ENCODE results near the gene DTNA.

The DTNA gene

GRCh38 chr18:34779112-34779511 lies 69.0 kb downstream of the DTNA start:
- no peak for TF ChIP-seq EZH2 (optimal IDR thresholded peaks at IDR 0.05; ENCODE audit: low read depth, low read length)
- TF ChIP-seq EZH2phosphoT487 (IDR thresholded peaks at IDR 0.05; ENCODE audit: low read length) = no peak
- TF ChIP-seq CTCF (IDR thresholded peaks at IDR 0.05; ENCODE audit: low read length) = no peak
- Histone ChIP-seq H3K9ac (ENCODE audit: low read length) (no peak overlapping the region), H3K9me2 (replicated peaks; ENCODE audit: insufficient read depth, low read length) (no peaks in the 10 kb centered on the region), H3K4me2 (ENCODE audit: low read depth, low read length) (no peak overlapping the region), H3F3A (ENCODE audit: insufficient read depth, low read length) (no peaks in the 10 kb centered on the region), H3K79me2 (ENCODE audit: low read length) (no peaks in the 10 kb centered on the region), H3K27me3 (replicated peaks; ENCODE audit: insufficient read depth, low read length) (no peaks in the 10 kb centered on the region), H3K9me3 (replicated peaks; ENCODE audit: insufficient read depth, low read length) (no peaks in the 10 kb centered on the region), H3K4me3 (ENCODE audit: low read length) (no peak overlapping the region), H4K20me1 (ENCODE audit: insufficient read depth, low read length) (no peaks in the 10 kb centered on the region), H3K27ac (ENCODE audit: low read length) (no peak overlapping the region), H3K36me3 (replicated peaks; ENCODE audit: insufficient read depth, low read length) (no peaks in the 10 kb centered on the region), H2AFZ (ENCODE audit: low read length) (no peak overlapping the region), H3K4me1 (ENCODE audit: low read length) (peaks cover under 1% of the 10 kb centered on the region; the same call in 1 of the 2 replicates)
- DNase-seq = no peak

- H3K4me1 ChIP-seq (ENCODE audit: low read length) = no peaks in the 10 kb centered on the region
- H3K36me3 ChIP-seq (replicated peaks; ENCODE audit: insufficient read depth, low read length) = no peaks in the 10 kb centered on the region
- H3K79me2 ChIP-seq (ENCODE audit: low read length) = no peaks in the 10 kb centered on the region
- TF ChIP-seq EZH2 (optimal IDR thresholded peaks at IDR 0.05; ENCODE audit: low read depth, low read length) (no peak), EZH2phosphoT487 (IDR thresholded peaks at IDR 0.05; ENCODE audit: low read length) (no peak), CTCF (IDR thresholded peaks at IDR 0.05; ENCODE audit: low read length) (no peak)
- H3K4me2 ChIP-seq (ENCODE audit: low read depth, low read length) = no peak overlapping the region
- H3F3A ChIP-seq (ENCODE audit: insufficient read depth, low read length) = no peaks in the 10 kb centered on the region
- no peak for DNase-seq
- no peaks in the 10 kb centered on the region for H3K27me3 ChIP-seq (replicated peaks; ENCODE audit: insufficient read depth, low read length)
- no peaks in the 10 kb centered on the region for H3K9me2 ChIP-seq (replicated peaks; ENCODE audit: insufficient read depth, low read length)
- no peaks in the 10 kb centered on the region for H3K9me3 ChIP-seq (replicated peaks; ENCODE audit: insufficient read depth, low read length)
- no peaks in the 10 kb centered on the region for H4K20me1 ChIP-seq (ENCODE audit: insufficient read depth, low read length)
- no peak overlapping the region for H3K4me3 ChIP-seq (ENCODE audit: low read length)
- H3K9ac ChIP-seq (ENCODE audit: low read length) = no peak overlapping the region
- H3K27ac ChIP-seq (ENCODE audit: low read length) = no peak overlapping the region
- no peak overlapping the region for H2AFZ ChIP-seq (ENCODE audit: low read length)
Observed at GRCh38 chr18:34780856-34781255, 70.8 kb downstream of the DTNA start.

GRCh38 chr18:34783501-34783900 lies 73.4 kb downstream of the DTNA start:
- no peaks in the 10 kb centered on the region for H3K27me3 ChIP-seq (replicated peaks; ENCODE audit: insufficient read depth, low read length)
- 0 out of 2 replicates have a peak overlapping the region, but pooled peaks have one; percentile 4 for H3K4me2 ChIP-seq (ENCODE audit: low read depth, low read length)
- H3F3A ChIP-seq (ENCODE audit: insufficient read depth, low read length) = no peaks in the 10 kb centered on the region
- H3K36me3 ChIP-seq (replicated peaks; ENCODE audit: insufficient read depth, low read length) = no peaks in the 10 kb centered on the region
- H3K9me3 ChIP-seq (replicated peaks; ENCODE audit: insufficient read depth, low read length) = no peaks in the 10 kb centered on the region
- no peak for DNase-seq
- no peaks in the 10 kb centered on the region for H3K4me1 ChIP-seq (ENCODE audit: low read length)
- no peak overlapping the region for H3K4me3 ChIP-seq (ENCODE audit: low read length)
- TF ChIP-seq EZH2phosphoT487 (IDR thresholded peaks at IDR 0.05; ENCODE audit: low read length) (no peak), EZH2 (optimal IDR thresholded peaks at IDR 0.05; ENCODE audit: low read depth, low read length) (no peak), CTCF (IDR thresholded peaks at IDR 0.05; ENCODE audit: low read length) (no peak)
- no peaks in the 10 kb centered on the region for H3K79me2 ChIP-seq (ENCODE audit: low read length)
- no peak overlapping the region for H3K9ac ChIP-seq (ENCODE audit: low read length)
- no peak overlapping the region for H3K27ac ChIP-seq (ENCODE audit: low read length)
- H4K20me1 ChIP-seq (ENCODE audit: insufficient read depth, low read length) = no peaks in the 10 kb centered on the region
- H2AFZ ChIP-seq (ENCODE audit: low read length) = no peak overlapping the region
- H3K9me2 ChIP-seq (replicated peaks; ENCODE audit: insufficient read depth, low read length) = no peaks in the 10 kb centered on the region

All from MM.1S (cell line).